ENCODE results near the gene GRIK3.

- TF ChIP-seq REST (tag by site-specific recombination; IDR thresholded peaks at IDR 0.05): no peak
- no peak for TF ChIP-seq CTCF (tag by site-specific recombination; IDR thresholded peaks at IDR 0.05)
- TF ChIP-seq ZBTB26 (tag by site-specific recombination; optimal IDR thresholded peaks at IDR 0.05): no peak
- TF ChIP-seq KLF8 (tag by site-specific recombination; IDR thresholded peaks at IDR 0.05): no peak
- TF ChIP-seq YY1 (tag by site-specific recombination; IDR thresholded peaks at IDR 0.05): no peak
- TF ChIP-seq ZNF518A (tag by site-specific recombination; conservative IDR thresholded peaks at IDR 0.05; ENCODE audit: low read depth): no peak
- no peak for TF ChIP-seq ZBTB8A (tag by site-specific recombination; IDR thresholded peaks at IDR 0.05)
- TF ChIP-seq ATF2 (tag by site-specific recombination; IDR thresholded peaks at IDR 0.05; ENCODE audit: low read depth): no peak
- no peak for TF ChIP-seq ZXDB (tag by site-specific recombination; IDR thresholded peaks at IDR 0.05)
- no peak for TF ChIP-seq ZNF701 (tag by site-specific recombination; IDR thresholded peaks at IDR 0.05)
- TF ChIP-seq ZNF639 (tag by site-specific recombination; IDR thresholded peaks at IDR 0.05): no peak
- TF ChIP-seq ZNF544 (tag by site-specific recombination; IDR thresholded peaks at IDR 0.05): no peak
- no peak for TF ChIP-seq ZNF621 (tag by site-specific recombination; IDR thresholded peaks at IDR 0.05)
- no peak for TF ChIP-seq KLF17 (tag by site-specific recombination; IDR thresholded peaks at IDR 0.05)
Observed at GRCh38 chr1:37031429-37031828, 2.9 kb downstream of the GRIK3 start.
